ENCODE results near the gene DAPK2. TPM values are rescaled to one million over a fixed set of nuclear protein-coding genes. Genes with fewer than 3 reads are reported as not detected.

The DAPK2 gene
- total RNA-seq, 1 donor from 2014 or later: 2.0 TPM

- peaks cover 59% of the 10 kb centered on the region for H3K27me3 Mint-ChIP-seq
- H3K27ac Mint-ChIP-seq: no peak overlapping the region
- TF ChIP-seq CTCF (IDR thresholded peaks at IDR 0.05; ENCODE audit: unreplicated experiment): no peak
- DNase-seq (ENCODE audit: low spot score, unreplicated experiment): peak; percentile 13
- no peaks in the 10 kb centered on the region for H3K36me3 Mint-ChIP-seq (ENCODE audit: insufficient read depth)
- no peaks in the 10 kb centered on the region for H3K9me3 Mint-ChIP-seq (ENCODE audit: low read depth)
- peak overlapping the region; percentile 60 for H3K4me3 Mint-ChIP-seq (ENCODE audit: low read depth)
- peaks cover 9% of the 10 kb centered on the region for H3K4me1 Mint-ChIP-seq (ENCODE audit: low read depth)
Observed at GRCh38 chr15:64045774-64046420, 388 bp downstream of the DAPK2 start.

DNA sequence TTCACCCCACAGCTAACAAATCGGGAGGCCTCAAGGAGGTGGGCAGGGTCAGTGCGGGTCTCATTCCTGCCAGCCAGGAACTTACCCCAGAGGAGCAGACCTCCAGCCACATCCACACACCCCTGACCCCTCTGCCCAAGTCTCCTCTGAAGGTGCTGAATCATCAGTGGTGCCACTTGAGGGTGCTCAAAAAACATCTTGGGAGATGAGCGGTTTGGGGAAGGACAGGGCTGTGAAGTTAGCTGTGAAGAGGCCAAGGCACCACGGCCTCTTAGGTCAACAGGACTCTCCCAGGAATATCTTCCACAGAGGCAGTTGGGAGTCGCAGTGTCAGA, 1.2 kb downstream of the DAPK2 start:
- no peak for TF ChIP-seq CTCF (IDR thresholded peaks at IDR 0.05; ENCODE audit: unreplicated experiment)
- no peaks in the 10 kb centered on the region for H3K9me3 Mint-ChIP-seq (ENCODE audit: low read depth)
- DNase-seq (ENCODE audit: low spot score, unreplicated experiment): no peak
- H3K27me3 Mint-ChIP-seq: peaks cover 60% of the 10 kb centered on the region
- H3K27ac Mint-ChIP-seq: peak overlapping the region; percentile 69
- peak overlapping the region; percentile 60 for H3K4me3 Mint-ChIP-seq (ENCODE audit: low read depth)
- no peaks in the 10 kb centered on the region for H3K36me3 Mint-ChIP-seq (ENCODE audit: insufficient read depth)
- peaks cover 3% of the 10 kb centered on the region for H3K4me1 Mint-ChIP-seq (ENCODE audit: low read depth)

- TF ChIP-seq CTCF (IDR thresholded peaks at IDR 0.05; ENCODE audit: unreplicated experiment): no peak
- no peaks in the 10 kb centered on the region for H3K9me3 Mint-ChIP-seq (ENCODE audit: low read depth)
- no peaks in the 10 kb centered on the region for H3K36me3 Mint-ChIP-seq (ENCODE audit: insufficient read depth)
- H3K27ac Mint-ChIP-seq: peak overlapping the region; percentile 69
- H3K27me3 Mint-ChIP-seq: peaks cover 62% of the 10 kb centered on the region
- peaks cover 3% of the 10 kb centered on the region for H3K4me1 Mint-ChIP-seq (ENCODE audit: low read depth)
- H3K4me3 Mint-ChIP-seq (ENCODE audit: low read depth): peak overlapping the region; percentile 60
- DNase-seq (ENCODE audit: low spot score, unreplicated experiment): no peak
Observed at GRCh38 chr15:64044300-64045100, 1.8 kb downstream of the DAPK2 start.

- no peak for DNase-seq (ENCODE audit: low spot score, unreplicated experiment)
- Mint-ChIP-seq H3K4me1 (ENCODE audit: low read depth) (peaks cover 2% of the 10 kb centered on the region), H3K27me3 (peaks cover 20% of the 10 kb centered on the region), H3K9me3 (ENCODE audit: low read depth) (no peaks in the 10 kb centered on the region), H3K27ac (no peak overlapping the region), H3K4me3 (ENCODE audit: low read depth) (no peak overlapping the region), H3K36me3 (ENCODE audit: insufficient read depth) (no peaks in the 10 kb centered on the region)
- TF ChIP-seq CTCF (IDR thresholded peaks at IDR 0.05; ENCODE audit: unreplicated experiment): no peak
Observed at GRCh38 chr15:64038878-64039610, 7.2 kb downstream of the DAPK2 start.

DNA sequence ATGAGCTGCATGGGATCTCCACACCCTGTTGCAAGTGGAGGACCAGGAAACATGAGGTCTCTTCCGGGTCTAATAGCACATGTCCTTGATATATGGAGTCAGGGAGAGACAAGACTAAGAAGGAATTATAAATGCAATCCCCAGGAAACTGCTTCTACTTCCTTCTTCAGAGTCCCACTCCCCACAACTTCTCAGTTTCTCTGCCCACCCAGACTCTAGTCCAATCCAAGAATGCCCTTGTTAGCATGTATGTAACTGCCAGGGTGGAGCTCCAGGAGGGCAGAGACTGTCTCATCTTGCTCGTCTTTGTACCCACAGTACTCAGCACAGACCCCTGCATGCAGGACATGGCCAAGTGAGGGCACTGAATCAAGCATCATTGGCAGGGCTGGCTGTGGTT, 8.3 kb downstream of the DAPK2 start:
- Mint-ChIP-seq H3K27ac (no peak overlapping the region), H3K36me3 (ENCODE audit: insufficient read depth) (no peaks in the 10 kb centered on the region), H3K27me3 (peaks cover 10% of the 10 kb centered on the region), H3K4me3 (ENCODE audit: low read depth) (no peak overlapping the region), H3K9me3 (ENCODE audit: low read depth) (no peaks in the 10 kb centered on the region), H3K4me1 (ENCODE audit: low read depth) (peaks cover 2% of the 10 kb centered on the region)
- DNase-seq (ENCODE audit: low spot score, unreplicated experiment): no peak
- TF ChIP-seq CTCF (IDR thresholded peaks at IDR 0.05; ENCODE audit: unreplicated experiment): no peak

Measured in progenitor cell of endocrine pancreas (in vitro differentiated cells).